ENCODE measurements around the gene CDH23.

DNA sequence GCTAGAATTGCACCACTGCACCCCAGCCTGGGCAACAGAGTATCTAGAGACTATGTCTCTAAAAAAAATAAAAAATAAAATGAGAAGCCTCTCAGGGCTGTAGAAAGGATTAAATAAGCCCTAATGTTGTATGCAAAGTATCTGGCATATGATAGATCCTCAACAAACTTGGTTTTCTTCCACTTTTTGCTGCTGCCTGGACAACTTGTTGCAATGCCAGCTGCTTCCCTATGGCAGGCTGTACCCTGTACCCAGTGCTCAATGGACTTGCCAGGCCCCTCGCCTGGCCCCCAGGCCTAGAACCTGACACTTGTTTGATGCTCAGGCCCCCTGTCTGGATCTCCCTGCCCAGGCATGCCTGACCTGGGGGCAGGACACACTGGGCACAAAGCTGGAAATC lies 28.5 kb upstream of the CDH23 start:
- TF ChIP-seq, protein P1, sequence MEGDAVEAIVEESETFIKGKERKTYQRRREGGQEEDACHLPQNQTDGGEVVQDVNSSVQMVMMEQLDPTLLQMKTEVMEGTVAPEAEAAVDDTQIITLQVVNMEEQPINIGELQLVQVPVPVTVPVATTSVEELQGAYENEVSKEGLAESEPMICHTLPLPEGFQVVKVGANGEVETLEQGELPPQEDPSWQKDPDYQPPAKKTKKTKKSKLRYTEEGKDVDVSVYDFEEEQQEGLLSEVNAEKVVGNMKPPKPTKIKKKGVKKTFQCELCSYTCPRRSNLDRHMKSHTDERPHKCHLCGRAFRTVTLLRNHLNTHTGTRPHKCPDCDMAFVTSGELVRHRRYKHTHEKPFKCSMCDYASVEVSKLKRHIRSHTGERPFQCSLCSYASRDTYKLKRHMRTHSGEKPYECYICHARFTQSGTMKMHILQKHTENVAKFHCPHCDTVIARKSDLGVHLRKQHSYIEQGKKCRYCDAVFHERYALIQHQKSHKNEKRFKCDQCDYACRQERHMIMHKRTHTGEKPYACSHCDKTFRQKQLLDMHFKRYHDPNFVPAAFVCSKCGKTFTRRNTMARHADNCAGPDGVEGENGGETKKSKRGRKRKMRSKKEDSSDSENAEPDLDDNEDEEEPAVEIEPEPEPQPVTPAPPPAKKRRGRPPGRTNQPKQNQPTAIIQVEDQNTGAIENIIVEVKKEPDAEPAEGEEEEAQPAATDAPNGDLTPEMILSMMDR (conservative IDR thresholded peaks at IDR 0.05; ENCODE audit: low read depth, low read length), result no peak
- no peak for TF ChIP-seq EZH2 (IDR thresholded peaks at IDR 0.05; ENCODE audit: low read length, unreplicated experiment)
